ENCODE measurements around the gene WSCD1. TPM values are rescaled to one million over a fixed set of nuclear protein-coding genes. Genes with fewer than 3 reads are reported as not detected.

The WSCD1 gene
- total and polyA plus RNA-seq, 2 donors (not counting 3 experiments of a cell fraction or from before 2014, with no cell fraction given): 21.5 to 49.4 TPM

GRCh38 chr17:6172642-6173330 is 102.6 kb downstream of the WSCD1 start:
- H3K9ac ChIP-seq (replicated peaks; ENCODE audit: extremely low read depth, insufficient read depth, low read length): no peak overlapping the region
- H3K79me2 ChIP-seq (ENCODE audit: control insufficient read depth, insufficient read depth, low read length): no peaks in the 10 kb centered on the region
- no peaks in the 10 kb centered on the region for H3K9me1 ChIP-seq (replicated peaks; ENCODE audit: control insufficient read depth, extremely low read depth, insufficient read depth, low read length)
- no peak overlapping the region for H3K4me2 ChIP-seq (ENCODE audit: insufficient read depth, low read length)
- no peak for FAIRE-seq
- BruUV-seq (replicated peaks): no TSS peak
- H4K20me1 ChIP-seq (replicated peaks; ENCODE audit: control insufficient read depth, extremely low read depth, insufficient read depth, low read length): no peaks in the 10 kb centered on the region
- no peak overlapping the region for H3K4me3 ChIP-seq (replicated peaks in 1 of 3; ENCODE audit: insufficient read depth in 1 of 3, low read depth in 1 of 3, low read length in 3 of 3)
- DNase-seq (ENCODE audit: low read depth, low spot score): no peak
- no peaks in the 10 kb centered on the region for H3K9me3 ChIP-seq (replicated peaks; ENCODE audit: control insufficient read depth, insufficient read depth, low read length)
- no peaks in the 10 kb centered on the region for H3K4me1 ChIP-seq (ENCODE audit: control insufficient read depth, extremely low read depth, insufficient read depth, low read length)
- H3K27me3 ChIP-seq (ENCODE audit: control insufficient read depth in 2 of 2, insufficient read depth in 2 of 2, low read length in 2 of 2): no peaks in the 10 kb centered on the region
- no peaks in the 10 kb centered on the region for H3K36me3 ChIP-seq (ENCODE audit: control insufficient read depth in 2 of 2, extremely low read depth in 1 of 2, insufficient read depth in 2 of 2, low read length in 2 of 2)
- ChIA-PET CTCF (interaction anchor here (1.5 kb wide), 1 partner anchor 154 kb away, joined by 4 read pairs; no protein-coding TSS in a partner anchor), POLR2A (no interaction called here)
- H3K27ac ChIP-seq (ENCODE audit: insufficient read depth, low read depth, low read length): no peak overlapping the region
- no peak for TF ChIP-seq POLR2AphosphoS5 (IDR thresholded peaks at IDR 0.05; ENCODE audit: insufficient read depth, low read depth, low read length)
- TF ChIP-seq MAX (IDR thresholded peaks at IDR 0.05; ENCODE audit: insufficient read depth, insufficient read length): no peak
- no peak for TF ChIP-seq FOS (IDR thresholded peaks at IDR 0.05; ENCODE audit: borderline replicate concordance, insufficient read depth, low read length)
- TF ChIP-seq JUN (IDR thresholded peaks at IDR 0.05; ENCODE audit: borderline replicate concordance, insufficient read depth, insufficient read length, low read depth): no peak
- no peak for TF ChIP-seq EZH2 (IDR thresholded peaks at IDR 0.05; ENCODE audit: borderline replicate concordance, low read depth, low read length, severe bottlenecking)
- TF ChIP-seq GATA2 (IDR thresholded peaks at IDR 0.05; ENCODE audit: insufficient read depth, insufficient read length, low read depth, low read length): no peak
- TF ChIP-seq MYC (IDR thresholded peaks at IDR 0.05; ENCODE audit: low read depth, low read length): no peak
- no peak for TF ChIP-seq CTCF (IDR thresholded peaks at IDR 0.05; ENCODE audit: extremely low read depth in 1 of 2, insufficient read depth in 1 of 2, low read depth in 1 of 2, low read length in 2 of 2)
- no peak for TF ChIP-seq POLR2A (IDR thresholded peaks at IDR 0.05; ENCODE audit: low read depth, low read length)
- dilution Hi-C loops (cut with MboI; ENCODE audit: extremely low pct_ligation_motif_present, low sequenced_read_pairs) (no loop called here), intact Hi-C loops (cut with micrococcal nuclease) (no loop called here)
- no peak overlapping the region for H2AFZ ChIP-seq (ENCODE audit: low read depth, low read length)

Measured in endothelial cell of umbilical vein (primary cell).